ENCODE results near the gene ZMAT5.
"Not testable (repeated sequence)": the region's sequence is repeated elsewhere in the genome, so short reads cannot be mapped to it uniquely, and the experiment has no call there.

Gene ZMAT5

DNA sequence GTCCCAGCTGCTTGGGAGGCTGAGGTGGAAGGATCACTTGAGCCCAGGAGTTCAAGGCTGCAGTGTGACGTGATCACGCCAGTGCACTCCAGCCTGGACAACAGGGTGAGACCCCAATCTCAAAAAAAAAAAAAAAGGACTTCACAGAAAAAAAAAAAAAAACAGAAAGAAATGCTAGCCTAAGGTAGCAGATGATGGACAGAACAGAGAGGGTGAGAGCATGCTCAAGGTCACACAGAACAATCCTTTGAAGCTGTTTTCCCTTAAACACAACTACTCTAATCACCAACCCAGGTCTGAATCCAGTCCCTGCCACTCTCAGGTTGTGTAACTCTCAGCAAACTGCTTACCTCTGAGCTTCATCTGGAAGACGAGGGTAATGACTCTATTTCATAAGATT, 9.7 kb downstream of the ZMAT5 start:
- TF ChIP-seq, protein P1, sequence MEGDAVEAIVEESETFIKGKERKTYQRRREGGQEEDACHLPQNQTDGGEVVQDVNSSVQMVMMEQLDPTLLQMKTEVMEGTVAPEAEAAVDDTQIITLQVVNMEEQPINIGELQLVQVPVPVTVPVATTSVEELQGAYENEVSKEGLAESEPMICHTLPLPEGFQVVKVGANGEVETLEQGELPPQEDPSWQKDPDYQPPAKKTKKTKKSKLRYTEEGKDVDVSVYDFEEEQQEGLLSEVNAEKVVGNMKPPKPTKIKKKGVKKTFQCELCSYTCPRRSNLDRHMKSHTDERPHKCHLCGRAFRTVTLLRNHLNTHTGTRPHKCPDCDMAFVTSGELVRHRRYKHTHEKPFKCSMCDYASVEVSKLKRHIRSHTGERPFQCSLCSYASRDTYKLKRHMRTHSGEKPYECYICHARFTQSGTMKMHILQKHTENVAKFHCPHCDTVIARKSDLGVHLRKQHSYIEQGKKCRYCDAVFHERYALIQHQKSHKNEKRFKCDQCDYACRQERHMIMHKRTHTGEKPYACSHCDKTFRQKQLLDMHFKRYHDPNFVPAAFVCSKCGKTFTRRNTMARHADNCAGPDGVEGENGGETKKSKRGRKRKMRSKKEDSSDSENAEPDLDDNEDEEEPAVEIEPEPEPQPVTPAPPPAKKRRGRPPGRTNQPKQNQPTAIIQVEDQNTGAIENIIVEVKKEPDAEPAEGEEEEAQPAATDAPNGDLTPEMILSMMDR (IDR thresholded peaks at IDR 0.05; ENCODE audit: borderline replicate concordance, control extremely low read depth, extremely low read depth, insufficient read depth, missing control alignments): no peak
- in situ Hi-C loops (cut with MboI; ENCODE audit: low sequenced_read_pairs, unreplicated experiment): no loop called here
- no peak for DNase-seq (ENCODE audit: low spot score)

DNA sequence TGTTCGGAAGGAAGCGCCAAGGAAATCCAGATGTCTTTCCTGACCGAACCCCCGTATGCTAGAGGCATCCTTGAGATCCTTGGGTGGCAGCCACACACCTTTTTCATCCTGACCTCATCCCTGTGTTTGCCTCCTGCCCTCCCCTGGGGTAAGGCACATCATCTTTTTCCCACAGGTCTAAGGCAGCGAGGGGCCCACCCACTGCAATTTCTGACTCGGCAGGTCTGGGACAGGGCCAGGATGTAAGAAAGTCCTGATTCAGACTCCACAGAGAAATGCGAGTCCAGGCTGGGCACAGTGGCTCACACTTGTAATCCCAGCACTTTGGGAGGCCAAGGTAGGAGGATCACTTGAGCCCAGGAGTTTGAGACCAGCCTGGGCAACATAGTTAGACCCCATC, 10.5 kb downstream of the ZMAT5 start:
- no peak for DNase-seq (ENCODE audit: low spot score)
- in situ Hi-C loops (cut with MboI; ENCODE audit: low sequenced_read_pairs, unreplicated experiment): no loop called here
- TF ChIP-seq, protein P1 (IDR thresholded peaks at IDR 0.05; ENCODE audit: borderline replicate concordance, control extremely low read depth, extremely low read depth, insufficient read depth, missing control alignments): no peak

DNA sequence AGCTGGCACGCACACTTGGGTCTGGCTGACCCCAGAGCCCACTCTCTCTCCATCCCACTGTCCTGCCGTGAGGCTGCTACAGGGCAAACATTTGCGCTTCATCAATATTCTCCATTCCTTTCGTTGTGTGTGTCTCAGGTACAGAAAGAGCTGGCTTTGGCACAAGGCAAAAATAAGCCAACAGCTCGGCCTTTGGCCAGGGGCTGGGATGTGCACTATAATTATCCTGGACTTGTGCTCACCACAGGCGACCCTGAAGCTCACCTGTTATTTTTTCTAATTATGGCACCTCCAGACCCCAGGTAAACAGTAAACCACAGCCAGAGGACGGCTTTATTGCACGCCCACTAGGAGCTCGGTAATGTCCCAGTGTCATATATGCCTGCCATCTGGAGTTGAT, 10.9 kb downstream of the ZMAT5 start:
- no peak for DNase-seq (ENCODE audit: low spot score)
- TF ChIP-seq, protein P1 (IDR thresholded peaks at IDR 0.05; ENCODE audit: borderline replicate concordance, control extremely low read depth, extremely low read depth, insufficient read depth, missing control alignments): no peak
- in situ Hi-C loops (cut with MboI; ENCODE audit: low sequenced_read_pairs, unreplicated experiment): no loop called here

DNA sequence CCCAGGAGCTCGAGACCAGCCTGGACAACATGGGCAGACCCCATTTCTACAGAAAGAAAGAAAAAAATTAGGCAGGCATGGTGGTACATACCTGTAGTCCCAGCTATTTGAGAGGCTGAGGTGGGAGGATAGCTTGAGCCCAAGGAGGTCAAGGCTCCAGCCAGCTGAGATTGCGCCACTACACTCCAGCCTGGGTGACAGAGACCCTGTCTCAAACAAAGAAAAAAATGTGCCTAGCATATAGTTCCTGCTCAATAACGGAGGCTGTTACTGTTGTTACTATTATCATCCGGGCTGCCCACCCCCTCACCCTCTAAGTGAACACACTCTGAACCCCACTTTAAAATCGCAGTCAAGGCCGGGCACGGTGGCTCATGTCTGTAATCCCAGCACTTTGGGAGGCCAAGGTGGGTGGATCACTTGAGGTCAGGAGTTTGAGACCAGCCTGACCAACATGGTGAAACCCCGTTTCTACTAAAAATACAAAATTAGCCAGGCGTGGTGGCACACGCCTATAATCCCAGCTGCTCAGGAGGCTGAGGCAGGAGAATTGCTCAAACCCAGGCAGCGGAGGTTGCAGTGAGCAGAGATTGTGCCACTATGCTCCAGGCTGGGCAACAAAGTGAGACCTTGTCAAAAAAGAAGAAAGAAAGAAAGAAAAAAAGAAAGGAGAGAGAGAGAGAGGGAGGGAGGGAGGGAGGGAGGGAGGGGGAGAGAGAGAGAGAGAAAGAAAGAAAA, 12.0 kb downstream of the ZMAT5 start:
- in situ Hi-C loops (cut with MboI; ENCODE audit: low sequenced_read_pairs, unreplicated experiment); DNase-seq (ENCODE audit: low spot score): not testable (repeated sequence)

DNA sequence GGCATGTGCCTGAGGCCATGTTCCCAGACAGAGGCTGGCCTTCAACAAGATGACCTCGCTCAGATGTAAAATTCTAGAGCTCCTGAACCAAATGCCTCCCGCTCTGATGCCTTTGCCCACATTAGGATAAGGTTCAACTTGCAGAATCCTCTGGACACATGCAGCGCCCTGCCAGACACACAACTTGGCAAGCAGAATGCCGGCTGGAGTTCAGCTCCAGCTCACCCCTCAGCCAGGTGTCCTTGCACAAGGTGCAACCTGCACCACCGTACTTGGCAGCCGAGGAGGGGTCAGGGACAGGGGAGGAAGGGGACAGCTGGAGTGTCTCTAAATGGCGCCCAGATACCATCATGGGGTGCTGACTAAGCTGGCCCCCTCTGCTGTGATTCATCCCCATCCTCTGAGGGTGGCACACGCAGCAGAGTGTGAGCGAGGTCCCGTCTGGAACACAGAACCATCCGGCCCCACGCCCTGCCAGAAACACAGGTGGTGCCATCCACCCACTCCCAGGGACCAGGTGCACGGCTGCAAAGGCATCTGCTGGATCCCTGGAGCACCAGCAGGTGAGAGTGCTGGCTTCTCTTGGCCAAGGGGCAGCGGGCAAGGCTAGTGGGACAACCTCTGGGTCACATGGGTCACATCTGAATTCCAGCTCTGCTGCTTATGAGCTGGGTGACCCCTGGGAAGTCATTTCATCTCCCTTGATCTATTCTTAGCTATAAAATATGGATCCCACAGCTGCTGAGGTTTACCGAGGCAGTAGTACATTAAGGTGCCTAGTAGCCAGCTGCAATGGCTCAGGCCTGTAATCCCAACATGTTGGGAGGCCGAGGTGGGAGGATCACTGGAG, 12.8 kb downstream of the ZMAT5 start:
- in situ Hi-C loops (cut with MboI; ENCODE audit: low sequenced_read_pairs, unreplicated experiment): no loop called here
- DNase-seq (ENCODE audit: low spot score): no peak
- TF ChIP-seq, protein P1 (IDR thresholded peaks at IDR 0.05; ENCODE audit: borderline replicate concordance, control extremely low read depth, extremely low read depth, insufficient read depth, missing control alignments): no peak

DNA sequence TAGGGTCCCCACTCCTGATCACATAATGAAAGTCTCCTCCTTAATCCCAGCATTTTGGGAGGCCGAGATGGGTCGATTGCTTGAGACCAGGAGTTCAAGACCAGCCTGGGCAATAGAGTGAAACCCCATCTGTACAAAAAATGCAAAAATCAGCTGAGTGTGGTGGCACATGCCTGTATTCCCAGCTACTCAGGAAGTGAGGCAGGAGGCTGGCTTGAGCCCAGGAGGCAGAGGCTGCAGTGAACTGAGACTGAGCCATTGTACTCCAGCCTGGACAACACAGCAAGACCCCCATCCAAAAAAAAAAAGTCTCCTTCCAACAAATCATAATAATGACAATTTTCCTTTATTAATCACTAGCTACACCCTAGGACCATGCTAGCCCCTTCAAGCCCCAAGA, 15.1 kb downstream of the ZMAT5 start:
- TF ChIP-seq, protein P1 (IDR thresholded peaks at IDR 0.05; ENCODE audit: borderline replicate concordance, control extremely low read depth, extremely low read depth, insufficient read depth, missing control alignments): no peak
- DNase-seq (ENCODE audit: low spot score): no peak
- in situ Hi-C loops (cut with MboI; ENCODE audit: low sequenced_read_pairs, unreplicated experiment): no loop called here
